Psoas muscle (tissue), 8 donors: ENCODE data around the gene MRC2. TPM values are rescaled to one million over a fixed set of nuclear protein-coding genes. Genes with fewer than 3 reads are reported as not detected.

Experiments
- ATAC-seq, 4 donors: fragments of 200-7000 bp; cut with Tn5 transposase; one replicate each; pipeline ENCODE4 v1.9.1; 2020; ENCODE audit warnings: moderate library complexity in 3 of 4, mild to moderate bottlenecking in 2 of 4
- DNase-seq, 2 donors: peaks; one replicate each; pipeline ENCODE4 v3.0.0-alpha.2; 2020
- H3K27ac ChIP-seq: fragments of 200-600 bp; one replicate; pipeline ENCODE4 v1.8.0; 2022
- H3K27me3 ChIP-seq, 3 donors: fragments of 200-600 bp in 1 of 3; one replicate each; pipeline versions ENCODE4 v1.6.1 to v1.8.0; 2013 to 2022; ENCODE audit warnings: low read length in 2 of 3, mild to moderate bottlenecking in 2 of 3, moderate library complexity in 1 of 3; ENCODE audit not compliant: insufficient read depth in 3 of 3
- H3K36me3 ChIP-seq, 2 donors: fragments of 200-600 bp in 1 of 2; one replicate each; pipeline versions ENCODE4 v1.6.1 to v1.8.0; 2013 to 2022; ENCODE audit warnings: low read depth in 1 of 2, mild to moderate bottlenecking in 1 of 2, moderate library complexity in 1 of 2; ENCODE audit not compliant: insufficient read depth in 1 of 2
- H3K4me1 ChIP-seq: fragments of 200-600 bp; one replicate; pipeline ENCODE4 v1.8.0; 2022
- H3K4me3 ChIP-seq: fragments of 200-600 bp; one replicate; pipeline ENCODE4 v1.8.0; 2022; ENCODE audit warnings: mild to moderate bottlenecking
- H3K9me3 ChIP-seq: fragments of 200-600 bp; one replicate; pipeline ENCODE4 v1.8.0; 2022
- WGBS, 3 donors: extraction: QIAGEN DNeasy Blood & Tissue Kit; methylation state at CpG; one replicate each; pipeline versions ENCODE4 v1.1.6 to v1.1.7; 2013; 5-methylcytosine and 5-hydroxymethylcytosine counted together
- intact Hi-C, 2 donors: fragments of 100-400 bp; cut with DNase I; formaldehyde crosslinking; loops; one replicate each; pipeline versions ENCODE4 v1.11.0 to v1.14.2; 2022
- polyA plus RNA-seq, 3 donors: library from polyadenylated mRNA; stranded (reverse); fragments of 200-250 nt; gene quantifications; one replicate each; pipeline ENCODE4 v1.2.3, GENCODE V29; 2013
- total RNA-seq, 4 donors: library from RNA; stranded (reverse); fragmentation: NEBNext Ultra II Directional in 2 of 4; extraction: Animal tissue kit (Norgen Biotek cat#: 25700) in 2 of 4; gene quantifications; one replicate each; pipeline versions ENCODE4 v1.2.1 to v1.2.4, GENCODE V29; 2021 to 2023
- TF ChIP-seq, protein P1 (sequence below): fragments of 200-600 bp; IDR thresholded peaks from one replicate; pipeline ENCODE4 v1.8.0; 2022; ENCODE audit warnings: antibody characterized with exemption
- donor health status: healthy with polysubstance abuse.
- donor health status: DM: no; HTN: no; CAD: no; lungs with moderate emphysema.
- donor health status: Bipolar disorder and iron deficiency.
- donor health status: healthy.
- donor health status: DM: yes; HTN: yes; CAD: no.
- donor health status: DM: no; HTN: no; CAD: no.
- donor health status: DM: no; HTN: no; CAD: no.
- donor health status: DM: yes; HTN: yes; CAD: no.

The MRC2 gene
- total and polyA plus RNA-seq, 7 donors = 3.5 to 17.5 (median 5.9) TPM

GRCh38 chr17:62652251-62653001 lies 25.0 kb downstream of the MRC2 start:
- TF ChIP-seq, protein P1, sequence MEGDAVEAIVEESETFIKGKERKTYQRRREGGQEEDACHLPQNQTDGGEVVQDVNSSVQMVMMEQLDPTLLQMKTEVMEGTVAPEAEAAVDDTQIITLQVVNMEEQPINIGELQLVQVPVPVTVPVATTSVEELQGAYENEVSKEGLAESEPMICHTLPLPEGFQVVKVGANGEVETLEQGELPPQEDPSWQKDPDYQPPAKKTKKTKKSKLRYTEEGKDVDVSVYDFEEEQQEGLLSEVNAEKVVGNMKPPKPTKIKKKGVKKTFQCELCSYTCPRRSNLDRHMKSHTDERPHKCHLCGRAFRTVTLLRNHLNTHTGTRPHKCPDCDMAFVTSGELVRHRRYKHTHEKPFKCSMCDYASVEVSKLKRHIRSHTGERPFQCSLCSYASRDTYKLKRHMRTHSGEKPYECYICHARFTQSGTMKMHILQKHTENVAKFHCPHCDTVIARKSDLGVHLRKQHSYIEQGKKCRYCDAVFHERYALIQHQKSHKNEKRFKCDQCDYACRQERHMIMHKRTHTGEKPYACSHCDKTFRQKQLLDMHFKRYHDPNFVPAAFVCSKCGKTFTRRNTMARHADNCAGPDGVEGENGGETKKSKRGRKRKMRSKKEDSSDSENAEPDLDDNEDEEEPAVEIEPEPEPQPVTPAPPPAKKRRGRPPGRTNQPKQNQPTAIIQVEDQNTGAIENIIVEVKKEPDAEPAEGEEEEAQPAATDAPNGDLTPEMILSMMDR = no peak
- Histone ChIP-seq H3K27ac (peak overlapping the region; percentile 4), H3K36me3 (no peaks in the 10 kb centered on the region), H3K9me3 (no peaks in the 10 kb centered on the region), H3K4me3 (peak overlapping the region; percentile 58), H3K27me3 (peaks cover 0 to 21% (median 4%) of the 10 kb centered on the region in 3 donors), H3K4me1 (peaks cover 14% of the 10 kb centered on the region)
- 6 to 13% (median 6%) methylated on average over 50 to 57 of the region's 57 CpGs for WGBS, 3 donors
- DNase-seq (peak; percentile 76 to 84), ATAC-seq (peak; percentile 23 to 72 (median 32))
- intact Hi-C loops = no loop called here

GRCh38 chr17:62653002-62653825 lies 25.7 kb downstream of the MRC2 start:
- Histone ChIP-seq H3K4me1 (peaks cover 14% of the 10 kb centered on the region), H3K36me3 (no peaks in the 10 kb centered on the region), H3K27me3 (peaks cover 0 to 21% (median 4%) of the 10 kb centered on the region in 3 donors), H3K27ac (peak overlapping the region; percentile 4), H3K4me3 (peak overlapping the region; percentile 58), H3K9me3 (no peaks in the 10 kb centered on the region)
- TF ChIP-seq, protein P1 = no peak
- intact Hi-C loops = no loop called here
- ATAC-seq (peak; percentile 36 to 56 (median 47)), DNase-seq (peak; percentile 67 to 79)
- WGBS, 3 donors = 2 to 7% (median 4%) methylated on average over 29 to 30 of the region's 30 CpGs

- Histone ChIP-seq H3K9me3 (no peaks in the 10 kb centered on the region), H3K4me1 (peaks cover 14% of the 10 kb centered on the region), H3K36me3 (no peaks in the 10 kb centered on the region), H3K27me3 (peaks cover 0 to 21% (median 4%) of the 10 kb centered on the region in 3 donors), H3K4me3 (no peak overlapping the region), H3K27ac (no peak overlapping the region)
- intact Hi-C loops = no loop called here
- TF ChIP-seq, protein P1 = no peak
- peak; percentile 81 to 86 for DNase-seq
- peak; percentile 59 to 71 (median 64) for ATAC-seq
- whole genome bisulfite sequencing, 3 donors = 27 to 42% (median 30%) methylated on average over 18 to 19 of the region's 19 CpGs
These were observed 26.6 kb downstream of the MRC2 start for GRCh38 chr17:62653826-62654761.

- Histone ChIP-seq H3K36me3 (no peaks in the 10 kb centered on the region), H3K9me3 (peaks cover 1% of the 10 kb centered on the region), H3K27ac (no peak overlapping the region), H3K27me3 (peaks cover 0 to 21% (median 3%) of the 10 kb centered on the region in 3 donors), H3K4me3 (no peak overlapping the region), H3K4me1 (peaks cover 14% of the 10 kb centered on the region)
- ATAC-seq (no peak), DNase-seq (no peak)
- TF ChIP-seq, protein P1 = no peak
- 81 to 86% (median 83%) methylated on average over 6 of the region's 6 CpGs for WGBS, 3 donors
- intact Hi-C loops = no loop called here
These were observed 28.2 kb downstream of the MRC2 start for GRCh38 chr17:62655656-62656055.
